Endothelial cell of umbilical vein (primary cell): ENCODE data around the gene ENTPD6. TPM values are rescaled to one million over a fixed set of nuclear protein-coding genes. Genes with fewer than 3 reads are reported as not detected.

ENCODE experiments used
- BruUV-seq: library from RNA; stranded (reverse); fragments of 400-500 nt; replicated peaks from 2 replicates; lab custom pipeline; 2021; lab: Mats Ljungman, UMichigan
- CTCF ChIA-PET: fragments of 300-600, 350-600 bp; sonication (Branson Sonifier 250); formaldehyde crosslinking; loops from one replicate; lab custom pipeline; 2021; ENCODE audit warnings: antibody characterized with exemption, inconsistent platforms; lab: Charles Lee
- POLR2A ChIA-PET: fragments of 300-600, 350-600 bp; sonication (Branson Sonifier 250); formaldehyde crosslinking; loops from one replicate; lab custom pipeline; 2021; ENCODE audit warnings: antibody characterized with exemption, inconsistent platforms; lab: Charles Lee
- DNase-seq: peaks from one replicate; pipeline ENCODE4 v3.0.0-alpha.2; 2011; ENCODE audit warnings: low read depth, low spot score
- FAIRE-seq: peaks from 2 replicates; lab custom pipeline; 2011; peaks lifted over from hg19 to GRCh38; lab: Jason Lieb, UNC
- H2AFZ ChIP-seq: 2 replicates; pipeline ENCODE4 v1.6.0; 2012; ENCODE audit warnings: low read depth, low read length, control low read depth, inconsistent platforms
- H3K27ac ChIP-seq: 2 replicates; pipeline ENCODE4 v1.5.1; 2011; ENCODE audit warnings: low read depth, mild to moderate bottlenecking, control low read depth, low read length, moderate library complexity; ENCODE audit not compliant: insufficient read depth
- H3K27me3 ChIP-seq, 2 experiments: 2 replicates each; pipeline versions ENCODE4 v1.6.0 to v1.6.1; 2011; ENCODE audit warnings: low read length in 2 of 2, mixed read lengths in 1 of 2; ENCODE audit not compliant: control insufficient read depth in 2 of 2, insufficient read depth in 2 of 2
- H3K36me3 ChIP-seq, 2 experiments: 2 replicates in 1 of 2; 3 replicates in 1 of 2; pipeline ENCODE4 v1.5.1; 2011; ENCODE audit warnings: low read length in 2 of 2, mild to moderate bottlenecking in 1 of 2, moderate library complexity in 1 of 2; ENCODE audit not compliant: control insufficient read depth in 2 of 2, insufficient read depth in 2 of 2; ENCODE audit errors: extremely low read depth in 1 of 2
- H3K4me1 ChIP-seq: 3 replicates; pipeline ENCODE4 v1.5.1; 2011; ENCODE audit warnings: mild to moderate bottlenecking, low read length; ENCODE audit not compliant: control insufficient read depth, insufficient read depth; ENCODE audit errors: extremely low read depth
- H3K4me2 ChIP-seq: 2 replicates; pipeline ENCODE4 v1.6.1; 2011; ENCODE audit warnings: low read length, control low read depth, mixed read lengths; ENCODE audit not compliant: insufficient read depth
- H3K4me3 ChIP-seq, 3 experiments: fragments of 200-600 bp in 1 of 3; sonication (generic), shearing (Covaris generic) in 1 of 3; replicated peaks in 1 of 3; 2 replicates each; pipeline ENCODE4 v1.5.1; 2011 to 2016; ENCODE audit warnings: control low read depth in 3 of 3, low read length in 3 of 3, mild to moderate bottlenecking in 2 of 3, inconsistent platforms in 1 of 3, low read depth in 1 of 3, moderate library complexity in 1 of 3; ENCODE audit not compliant: insufficient read depth in 1 of 3
- H3K79me2 ChIP-seq: 2 replicates; pipeline ENCODE4 v1.6.0; 2012; ENCODE audit warnings: low read length, inconsistent platforms; ENCODE audit not compliant: control insufficient read depth, insufficient read depth
- H3K9ac ChIP-seq: replicated peaks from 2 replicates; pipeline ENCODE3; 2011; ENCODE audit warnings: low read length, control low read depth; ENCODE audit not compliant: insufficient read depth; ENCODE audit errors: extremely low read depth
- H3K9me1 ChIP-seq: replicated peaks from 3 replicates; pipeline ENCODE4 v1.6.0; 2011; ENCODE audit warnings: mild to moderate bottlenecking, low read length; ENCODE audit not compliant: control insufficient read depth, insufficient read depth; ENCODE audit errors: extremely low read depth
- H3K9me3 ChIP-seq: replicated peaks from 2 replicates; pipeline ENCODE4 v1.5.1; 2012; ENCODE audit warnings: low read length, inconsistent platforms; ENCODE audit not compliant: control insufficient read depth, insufficient read depth
- H4K20me1 ChIP-seq: replicated peaks from 2 replicates; pipeline ENCODE3; 2011; ENCODE audit warnings: mild to moderate bottlenecking, low read length; ENCODE audit not compliant: control insufficient read depth, insufficient read depth; ENCODE audit errors: extremely low read depth
- CTCF ChIP-seq, 2 donors: IDR thresholded peaks; 1 replicate in 1 of 2; 2 replicates in 1 of 2; pipeline ENCODE4 v1.5.1; 2011; ENCODE audit warnings: low read length in 2 of 2, mild to moderate bottlenecking in 2 of 2, moderate library complexity in 2 of 2, control low read depth in 1 of 2, inconsistent platforms in 1 of 2, low read depth in 1 of 2; ENCODE audit not compliant: insufficient read depth in 1 of 2; ENCODE audit errors: extremely low read depth in 1 of 2
- EZH2 ChIP-seq: IDR thresholded peaks from 2 replicates; pipeline ENCODE4 v1.6.1; 2012; ENCODE audit warnings: borderline replicate concordance, low read depth, mild to moderate bottlenecking, moderate library complexity, low read length, inconsistent platforms; ENCODE audit not compliant: severe bottlenecking
- FOS ChIP-seq: IDR thresholded peaks from 2 replicates; pipeline ENCODE4 v1.6.1; 2011; ENCODE audit warnings: mild to moderate bottlenecking, low read length, moderate library complexity, borderline replicate concordance; ENCODE audit not compliant: insufficient read depth
- GATA2 ChIP-seq: IDR thresholded peaks from 2 replicates; pipeline ENCODE4 v1.7.0; 2011; ENCODE audit warnings: low read depth, mild to moderate bottlenecking, moderate library complexity, mixed read lengths, low read length; ENCODE audit not compliant: insufficient read length, insufficient read depth
- JUN ChIP-seq: IDR thresholded peaks from 2 replicates; pipeline ENCODE4 v1.6.1; 2011; ENCODE audit warnings: borderline replicate concordance, low read depth; ENCODE audit not compliant: insufficient read length, insufficient read depth
- MAX ChIP-seq: IDR thresholded peaks from 2 replicates; pipeline ENCODE4 v1.6.1; 2011; ENCODE audit not compliant: insufficient read depth, insufficient read length
- MYC ChIP-seq: IDR thresholded peaks from one replicate; pipeline ENCODE4 v1.6.1; 2011; ENCODE audit warnings: mild to moderate bottlenecking, low read depth, low read length
- POLR2A ChIP-seq: IDR thresholded peaks from 2 replicates; pipeline ENCODE4 v1.6.1; 2012; ENCODE audit warnings: low read depth, mild to moderate bottlenecking, control low read depth, low read length
- POLR2AphosphoS5 ChIP-seq: IDR thresholded peaks from 2 replicates; pipeline ENCODE4 v1.6.1; 2012; ENCODE audit warnings: low read depth, mild to moderate bottlenecking, control low read depth, low read length, moderate library complexity; ENCODE audit not compliant: insufficient read depth
- dilution Hi-C: fragments of 300-500 bp; cut with MboI; formaldehyde crosslinking; loops from one replicate; pipeline ENCODE4 v1.15.0; 2019; ENCODE audit warnings: low sequenced_read_pairs; ENCODE audit not compliant: extremely low pct_ligation_motif_present
- intact Hi-C: fragments of 100-400 bp; cut with micrococcal nuclease; formaldehyde crosslinking; loops from one replicate; pipeline ENCODE4 v1.10.0; 2022
- polyA plus RNA-seq, 4 experiments: library from polyadenylated mRNA; depleted of rRNA in 3 of 4; stranded (reverse) in 3 of 4; unstranded in 1 of 4; fragments of >200 nt; gene quantifications; 2 replicates each; pipeline versions ENCODE4 v1.2.1 to v1.2.3, GENCODE V29; 2011 to 2012; ENCODE audit warnings: missing spikeins in 1 of 4
- total RNA-seq: library from RNA; stranded (reverse); gene quantifications from 2 replicates; pipeline ENCODE4 v1.2.3, GENCODE V29; 2021

ENTPD6 gene
- total and polyA plus RNA-seq, 2 donors (not counting 3 experiments of a cell fraction or from before 2014, with no cell fraction given): 51.2 to 86.3 TPM

GRCh38 chr20:25146976-25147375, 48.5 kb upstream of the ENTPD6 start:
- dilution Hi-C loops: no loop called here
- Histone ChIP-seq H4K20me1 (no peaks in the 10 kb centered on the region), H3K27ac (no peak overlapping the region), H3K4me1 (peaks cover 3% of the 10 kb centered on the region), H3K36me3 (no peaks in the 10 kb centered on the region), H3K9me3 (no peaks in the 10 kb centered on the region), H3K9me1 (no peaks in the 10 kb centered on the region), H3K27me3 (peaks cover 14% of the 10 kb centered on the region in 2 experiments), H3K4me2 (no peak overlapping the region), H3K79me2 (no peaks in the 10 kb centered on the region), H3K4me3 (no peak overlapping the region), H2AFZ (no peak overlapping the region), H3K9ac (no peak overlapping the region)
- FAIRE-seq (no peak), DNase-seq (no peak)
- ChIA-PET CTCF (no interaction called here), POLR2A (no interaction called here)
- TF ChIP-seq POLR2A (no peak), MAX (no peak), GATA2 (no peak), POLR2AphosphoS5 (no peak), EZH2 (no peak), CTCF (IDR thresholded peaks at IDR 0.05; ENCODE audit: extremely low read depth in 1 of 2, insufficient read depth in 1 of 2, low read depth in 1 of 2, low read length in 2 of 2) (no peak), JUN (no peak), FOS (no peak), MYC (no peak)
- no TSS peak for BruUV-seq
- intact Hi-C loops: no loop called here
